COLO668 (cell line): Measurements from ENCODE around the gene ASF1B.

Experiments
- DNase-seq: peaks from one replicate; lab custom pipeline; 2025; ENCODE audit not compliant: unreplicated experiment; lab: John Stamatoyannopoulos, UW

Gene ASF1B

GRCh38 chr19:14088634-14089411 is 47.6 kb downstream of the ASF1B start:
- no peak for DNase-seq

DNA sequence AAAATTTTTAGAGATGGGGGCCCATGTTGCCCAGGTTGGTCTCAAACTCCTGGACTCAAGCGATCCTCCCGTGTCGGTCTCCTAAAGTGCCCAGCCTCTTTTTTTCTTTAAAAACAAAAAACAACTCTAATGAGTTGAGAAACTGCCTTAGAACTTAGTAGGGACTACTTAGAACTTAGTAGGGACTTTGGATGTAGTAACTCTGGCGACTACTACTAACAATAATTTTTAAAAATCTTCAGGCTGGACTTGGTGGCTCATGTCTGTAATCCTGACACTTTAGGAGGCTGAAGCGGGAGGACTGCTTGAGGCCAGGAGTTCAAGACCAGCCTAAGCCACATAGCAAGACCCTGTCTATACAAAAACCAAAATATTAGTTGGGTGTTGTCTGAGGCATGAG is 50.3 kb downstream of the ASF1B start:
- no peak for DNase-seq

GRCh38 chr19:14085309-14085995 is 50.9 kb downstream of the ASF1B start, which contains the start of gene C19orf67:
Gene C19orf67, minus strand, starts transcription at chr19:14085783. Its CDS starts 156 bp downstream, at chr19:14085627.
- no peak for DNase-seq

- no peak for DNase-seq
Observed at GRCh38 chr19:14082675-14082960, 53.8 kb downstream of the ASF1B start.

- peak; percentile 18 for DNase-seq
Observed at GRCh38 chr19:14081797-14082674, 54.4 kb downstream of the ASF1B start.

DNA sequence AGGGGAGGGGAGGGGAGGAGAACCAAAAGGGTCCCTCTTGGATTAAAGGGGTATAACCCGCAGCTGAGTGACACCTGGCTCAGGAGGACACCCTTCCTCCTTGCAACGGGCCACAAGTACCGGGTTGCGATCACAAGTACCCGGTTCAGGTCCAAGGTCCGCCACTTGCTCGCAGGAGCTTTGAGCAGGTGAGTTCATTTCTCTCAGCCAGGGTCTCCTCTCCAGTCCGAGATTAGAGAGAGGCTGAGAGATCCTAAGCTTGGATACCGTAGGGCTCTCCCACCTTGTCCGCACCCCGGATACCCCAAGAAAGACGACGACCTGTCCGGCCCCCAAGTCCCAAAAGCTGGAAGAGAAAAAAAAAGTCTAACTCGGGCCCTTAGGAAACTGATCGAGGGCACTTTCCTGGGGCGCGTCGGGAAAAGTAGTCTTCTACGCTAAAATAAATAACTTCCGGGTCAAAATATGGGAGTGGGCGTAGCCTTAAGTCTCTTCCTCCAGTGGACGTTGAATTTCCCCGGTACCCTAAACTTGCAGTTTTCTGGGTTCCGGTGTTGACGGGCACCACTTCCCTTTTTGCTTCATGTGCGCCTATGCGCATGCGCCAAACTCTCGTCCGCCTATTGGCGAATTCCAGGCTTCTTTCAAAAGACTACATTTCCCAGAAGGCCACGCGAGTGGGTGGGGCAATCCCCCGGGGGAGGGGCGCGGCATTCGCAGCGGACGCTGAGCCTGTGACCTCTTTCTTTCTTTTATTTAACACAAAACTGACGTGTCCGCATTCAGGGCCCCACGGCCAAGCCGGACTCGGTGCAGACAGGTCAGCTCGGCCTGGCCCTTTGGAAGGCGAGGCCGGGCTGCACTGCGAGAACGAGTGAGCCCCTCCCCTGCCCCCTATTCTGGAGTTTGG is 55.2 kb downstream of the ASF1B start:
- DNase-seq: peak; percentile 96

DNA sequence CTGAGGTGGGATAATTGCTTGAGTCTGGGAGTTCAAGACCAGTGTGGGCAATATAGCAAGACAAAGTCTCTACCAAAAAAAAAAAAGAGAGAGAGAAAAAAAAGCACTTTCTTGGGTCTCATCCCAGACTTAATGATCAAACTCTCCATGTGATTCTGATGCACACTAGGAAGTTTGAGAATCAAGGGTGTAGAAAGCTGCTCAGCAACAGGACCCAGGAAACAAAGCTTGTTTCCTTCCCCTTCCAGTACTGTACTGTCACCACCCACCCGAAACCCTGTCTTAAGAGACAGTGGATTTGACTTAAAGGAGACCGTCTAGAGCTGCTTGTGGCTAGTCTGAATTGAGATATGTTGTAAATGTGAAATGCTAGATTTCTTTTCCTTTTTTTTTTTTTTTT is 58.0 kb downstream of the ASF1B start:
- no peak for DNase-seq

GRCh38 chr19:14073925-14074838 is 62.2 kb downstream of the ASF1B start:
- peak; percentile 67 for DNase-seq

- DNase-seq: peak; percentile 92
Observed at GRCh38 chr19:14073261-14073924, 63.0 kb downstream of the ASF1B start.

DNA sequence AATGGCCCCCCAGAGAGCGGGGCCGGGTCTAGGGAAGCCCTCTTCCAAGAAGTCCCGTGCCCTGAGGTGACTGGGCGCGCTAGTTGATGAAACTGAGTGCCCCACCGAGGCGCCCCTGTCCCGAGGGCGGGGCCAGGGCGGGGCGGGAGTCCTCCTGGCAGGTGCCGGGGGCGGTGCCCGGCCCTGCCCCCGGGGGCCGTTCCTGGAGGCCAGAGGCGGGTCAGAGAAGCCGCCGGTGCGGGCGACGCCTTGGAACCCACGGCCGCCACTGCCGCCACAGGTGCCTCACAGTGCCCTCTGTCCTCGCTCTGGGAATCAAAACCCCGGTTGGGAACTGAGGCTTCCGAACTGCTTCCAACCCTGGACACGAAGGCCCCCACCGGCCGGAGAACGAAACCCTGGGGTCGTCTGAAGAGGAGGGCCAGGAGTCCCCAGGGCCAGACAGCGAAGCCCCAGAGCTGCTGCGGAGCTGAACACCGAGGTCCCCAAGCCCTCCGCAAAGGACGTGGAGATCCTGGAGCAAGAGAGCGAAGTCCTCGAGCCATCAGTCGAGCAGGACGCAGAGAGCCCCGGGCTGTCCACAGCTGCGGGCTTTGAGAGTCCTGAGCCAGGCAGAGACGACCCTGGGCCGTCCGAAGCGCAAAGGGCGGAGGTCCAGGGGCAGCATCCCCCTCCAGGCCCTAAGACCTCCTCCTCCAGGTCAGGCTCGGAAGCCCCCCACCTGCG is 63.7 kb downstream of the ASF1B start, which contains the start of gene MISP3:
MISP3 (plus strand) TSS at position 252 of the 726 bp plus-strand sequence. CDS start 524 bp downstream, outside the sequence.
- peak; percentile 74 for DNase-seq

- no peak for DNase-seq
Observed at GRCh38 chr19:14070268-14071050, 65.9 kb downstream of the ASF1B start.
